CD14-positive monocyte (primary cell): ENCODE results near the gene CYP39A1. TPM values are rescaled to one million over a fixed set of nuclear protein-coding genes. Genes with fewer than 3 reads are reported as not detected.
"Not testable (repeated sequence)": the region's sequence is repeated elsewhere in the genome, so short reads cannot be mapped to it uniquely, and the experiment has no call there.

ENCODE experiments used
- DNase-seq, 3 donors: peaks; one replicate each; pipeline ENCODE4 v3.0.0-alpha.2; 2011 to 2022
- H2AFZ ChIP-seq: 2 replicates; pipeline ENCODE4 v1.6.0; 2012; ENCODE audit warnings: mild to moderate bottlenecking, low read depth, low read length, inconsistent platforms; ENCODE audit not compliant: insufficient read depth, poor library complexity, severe bottlenecking
- H3K27ac ChIP-seq, 2 donors: 1 replicate in 1 of 2; 2 replicates in 1 of 2; pipeline ENCODE4 v1.5.1; 2012 to 2013; ENCODE audit warnings: low read length in 2 of 2, control low read depth in 1 of 2, inconsistent platforms in 1 of 2, low read depth in 1 of 2, mild to moderate bottlenecking in 1 of 2
- H3K27me3 ChIP-seq, 2 donors: one replicate each; pipeline versions ENCODE4 v1.6.0 to v1.6.1; 2011 to 2013; ENCODE audit warnings: low read length in 2 of 2; ENCODE audit not compliant: control insufficient read depth in 2 of 2, insufficient read depth in 2 of 2
- H3K36me3 ChIP-seq, 2 donors: replicated peaks in 1 of 2; 1 replicate in 1 of 2; 2 replicates in 1 of 2; pipeline versions ENCODE4 v1.5.1 to v1.6.1; 2012 to 2013; ENCODE audit warnings: low read length in 2 of 2, control low read depth in 1 of 2, inconsistent platforms in 1 of 2, mild to moderate bottlenecking in 1 of 2; ENCODE audit not compliant: insufficient read depth in 2 of 2, control insufficient read depth in 1 of 2
- H3K4me1 ChIP-seq, 2 donors: 1 replicate in 1 of 2; 2 replicates in 1 of 2; pipeline versions ENCODE4 v1.5.1 to v1.6.1; 2012 to 2013; ENCODE audit warnings: low read length in 2 of 2, control low read depth in 1 of 2, inconsistent platforms in 1 of 2, mild to moderate bottlenecking in 1 of 2, moderate library complexity in 1 of 2; ENCODE audit not compliant: insufficient read depth in 2 of 2, control insufficient read depth in 1 of 2
- H3K4me2 ChIP-seq: replicated peaks from 2 replicates; pipeline ENCODE3; 2012; ENCODE audit warnings: low read length, moderate library complexity, mild to moderate bottlenecking; ENCODE audit not compliant: poor library complexity, severe bottlenecking; ENCODE audit errors: extremely low read depth
- H3K4me3 ChIP-seq, 3 experiments: fragments of 200-600 bp in 1 of 3; sonication (generic) in 1 of 3; replicated peaks in 1 of 3; 1 replicate in 2 of 3; 2 replicates in 1 of 3; pipeline ENCODE4 v1.5.1; 2011 to 2013; ENCODE audit warnings: low read length in 3 of 3, mild to moderate bottlenecking in 3 of 3, control low read depth in 2 of 3, low read depth in 2 of 3, inconsistent platforms in 1 of 3, moderate library complexity in 1 of 3
- H3K79me2 ChIP-seq: 2 replicates; pipeline ENCODE4 v1.6.0; 2012; ENCODE audit warnings: mild to moderate bottlenecking, control low read depth, inconsistent platforms, low read length, moderate library complexity; ENCODE audit not compliant: insufficient read depth
- H3K9ac ChIP-seq: 2 replicates; pipeline ENCODE4 v1.6.0; 2017; ENCODE audit warnings: low read length, mild to moderate bottlenecking; ENCODE audit not compliant: insufficient read depth, poor library complexity, severe bottlenecking
- H3K9me3 ChIP-seq, 2 donors: replicated peaks in 1 of 2; 1 replicate in 1 of 2; 2 replicates in 1 of 2; pipeline versions ENCODE4 v1.5.1 to v1.6.1; 2012 to 2013; ENCODE audit warnings: low read length in 2 of 2, control low read depth in 1 of 2; ENCODE audit not compliant: control insufficient read depth in 1 of 2, insufficient read depth in 1 of 2
- H4K20me1 ChIP-seq: 2 replicates; pipeline ENCODE4 v1.6.0; 2012; ENCODE audit warnings: mild to moderate bottlenecking, low read length, control low read depth, moderate library complexity; ENCODE audit not compliant: insufficient read depth
- H3K27ac Mint-ChIP-seq, 7 donors: one replicate each; pipeline ENCODE4 v1.8.0; 2020; ENCODE audit warnings: mild to moderate bottlenecking in 7 of 7, mixed read lengths in 7 of 7, moderate library complexity in 6 of 7, inconsistent platforms in 2 of 7
- H3K27me3 Mint-ChIP-seq, 3 donors: one replicate each; pipeline ENCODE4 v1.8.0; 2021 to 2022; ENCODE audit warnings: low read depth in 3 of 3, mild to moderate bottlenecking in 3 of 3, mixed read lengths in 3 of 3, moderate library complexity in 3 of 3, inconsistent platforms in 1 of 3
- H3K36me3 Mint-ChIP-seq, 2 donors: one replicate each; pipeline ENCODE4 v1.8.0; 2020; ENCODE audit warnings: mixed read lengths in 2 of 2, inconsistent platforms in 1 of 2, mild to moderate bottlenecking in 1 of 2
- H3K4me1 Mint-ChIP-seq: one replicate; pipeline ENCODE4 v1.8.0; 2020; ENCODE audit warnings: mild to moderate bottlenecking, mixed read lengths
- H3K4me3 Mint-ChIP-seq, 2 donors: one replicate each; pipeline ENCODE4 v1.8.0; 2020; ENCODE audit warnings: mild to moderate bottlenecking in 2 of 2, mixed read lengths in 2 of 2, moderate library complexity in 1 of 2
- H3K9me3 Mint-ChIP-seq, 7 donors: one replicate each; pipeline ENCODE4 v1.8.0; 2020 to 2022; ENCODE audit warnings: mixed read lengths in 7 of 7, mild to moderate bottlenecking in 6 of 7, moderate library complexity in 6 of 7, inconsistent platforms in 2 of 7
- WGBS: methylation state at CpG from one replicate; pipeline ENCODE4 v1.1.5; 2013; ENCODE audit warnings: missing lambda C conversion rate; ENCODE audit not compliant: insufficient coverage; 5-methylcytosine and 5-hydroxymethylcytosine counted together
- intact Hi-C, 2 donors: fragments of 100-400 bp; cut with micrococcal nuclease; formaldehyde crosslinking; loops; one replicate each; pipeline versions ENCODE4 v1.15.0 to v1.15.1; 2023
- polyA plus RNA-seq, 3 donors: library from polyadenylated mRNA; depleted of rRNA in 1 of 3; unstranded in 2 of 3; stranded (reverse) in 1 of 3; fragments of 300-500 nt in 2 of 3; fragments of >200 nt in 1 of 3; fragmentation: Illumina TruSeq in 2 of 3; gene quantifications; 1 replicate in 2 of 3; 2 replicates in 1 of 3; pipeline ENCODE4 v1.2.3, GENCODE V29; 2012 to 2021
- TF ChIP-seq, protein P1 (sequence below): fragments of 200-600 bp; IDR thresholded peaks from one replicate; pipeline ENCODE4 v1.8.0; 2022; ENCODE audit warnings: antibody characterized with exemption, mild to moderate bottlenecking

The CYP39A1 gene
- polyA plus RNA-seq, 3 donors = not detected

DNA sequence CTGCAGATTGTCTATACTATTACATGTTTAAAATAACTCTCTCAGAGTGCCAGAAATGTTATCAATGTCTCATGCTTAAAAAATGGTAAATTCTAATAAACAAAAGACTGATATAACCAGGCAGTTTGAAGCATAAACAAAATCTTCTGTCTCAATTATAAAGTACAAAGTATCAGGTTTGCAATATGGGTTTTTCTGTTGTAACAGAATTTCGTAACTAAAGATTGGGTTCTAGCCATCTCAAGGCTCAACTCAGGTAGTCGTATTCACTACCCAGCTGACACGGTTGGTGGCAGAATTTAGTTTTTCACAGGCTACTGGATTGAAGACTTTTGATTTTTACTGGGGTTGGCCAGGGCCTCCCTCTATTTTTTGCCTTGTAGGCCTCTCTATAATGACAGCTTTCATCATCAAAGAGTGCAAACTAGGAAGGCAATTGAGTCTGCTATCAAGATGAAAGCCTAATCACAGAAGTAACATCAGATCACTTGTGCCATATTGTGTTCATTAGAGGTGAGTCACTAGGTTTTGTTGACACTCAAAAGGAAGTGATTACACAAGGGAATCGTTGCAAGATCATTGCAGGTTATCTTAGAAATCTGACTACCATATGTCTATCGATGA, 3.6 kb downstream of the CYP39A1 start:
- peaks cover 0 to 1% of the 10 kb centered on the region in 2 donors for H3K36me3 Mint-ChIP-seq
- H3K9me3 Mint-ChIP-seq = peaks cover 0 to 2% (median 0%) of the 10 kb centered on the region in 7 donors
- WGBS = 95% methylated on average over 3 of the region's 5 CpGs
- H3K4me3 Mint-ChIP-seq = no peak overlapping the region
- peaks cover 20 to 33% (median 23%) of the 10 kb centered on the region in 3 donors for H3K27me3 Mint-ChIP-seq
- peaks cover 15 to 30% of the 10 kb centered on the region in 2 donors for H3K27me3 ChIP-seq
- no peaks in the 10 kb centered on the region for H3K9me3 ChIP-seq
- H2AFZ ChIP-seq = no peak overlapping the region
- H3K4me1 ChIP-seq = peaks cover 10 to 17% of the 10 kb centered on the region in 2 donors
- H3K27ac ChIP-seq = no peak overlapping the region
- TF ChIP-seq, protein P1, sequence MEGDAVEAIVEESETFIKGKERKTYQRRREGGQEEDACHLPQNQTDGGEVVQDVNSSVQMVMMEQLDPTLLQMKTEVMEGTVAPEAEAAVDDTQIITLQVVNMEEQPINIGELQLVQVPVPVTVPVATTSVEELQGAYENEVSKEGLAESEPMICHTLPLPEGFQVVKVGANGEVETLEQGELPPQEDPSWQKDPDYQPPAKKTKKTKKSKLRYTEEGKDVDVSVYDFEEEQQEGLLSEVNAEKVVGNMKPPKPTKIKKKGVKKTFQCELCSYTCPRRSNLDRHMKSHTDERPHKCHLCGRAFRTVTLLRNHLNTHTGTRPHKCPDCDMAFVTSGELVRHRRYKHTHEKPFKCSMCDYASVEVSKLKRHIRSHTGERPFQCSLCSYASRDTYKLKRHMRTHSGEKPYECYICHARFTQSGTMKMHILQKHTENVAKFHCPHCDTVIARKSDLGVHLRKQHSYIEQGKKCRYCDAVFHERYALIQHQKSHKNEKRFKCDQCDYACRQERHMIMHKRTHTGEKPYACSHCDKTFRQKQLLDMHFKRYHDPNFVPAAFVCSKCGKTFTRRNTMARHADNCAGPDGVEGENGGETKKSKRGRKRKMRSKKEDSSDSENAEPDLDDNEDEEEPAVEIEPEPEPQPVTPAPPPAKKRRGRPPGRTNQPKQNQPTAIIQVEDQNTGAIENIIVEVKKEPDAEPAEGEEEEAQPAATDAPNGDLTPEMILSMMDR = no peak
- no peak overlapping the region for H3K4me2 ChIP-seq
- no peak overlapping the region for H3K9ac ChIP-seq
- no peaks in the 10 kb centered on the region for H4K20me1 ChIP-seq
- intact Hi-C loops = no loop called here
- H3K79me2 ChIP-seq = no peaks in the 10 kb centered on the region
- peak in 1 of 3 donors; percentile 20 for DNase-seq
- H3K4me3 ChIP-seq = no peak overlapping the region
- no peaks in the 10 kb centered on the region for H3K36me3 ChIP-seq
- H3K27ac Mint-ChIP-seq = no peak overlapping the region
- H3K4me1 Mint-ChIP-seq = peaks cover 14% of the 10 kb centered on the region

DNA sequence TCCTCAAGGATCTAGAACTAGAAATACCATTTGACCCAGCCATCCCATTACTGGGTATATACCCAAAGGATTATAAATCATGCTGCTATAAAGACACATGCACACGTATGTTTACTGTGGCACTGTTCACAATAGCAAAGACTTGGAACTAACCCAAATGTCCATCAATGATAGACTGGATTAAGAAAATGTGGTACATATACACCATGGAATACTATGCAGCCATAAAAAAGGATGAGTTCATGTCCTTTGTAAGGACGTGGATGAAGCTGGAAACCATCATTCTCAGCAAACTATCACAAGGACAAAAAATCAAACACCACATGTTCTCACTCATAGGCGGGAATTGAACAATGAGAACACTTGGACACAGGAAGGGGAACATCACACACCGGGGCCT, 4.5 kb downstream of the CYP39A1 start:
- intact Hi-C loops, H3K4me3 Mint-ChIP-seq, H4K20me1 ChIP-seq, H3K4me1 Mint-ChIP-seq, H3K36me3 Mint-ChIP-seq, H3K4me2 ChIP-seq, H3K27ac ChIP-seq, H2AFZ ChIP-seq, DNase-seq, H3K9me3 ChIP-seq, H3K27ac Mint-ChIP-seq, H3K4me3 ChIP-seq, H3K36me3 ChIP-seq, H3K9me3 Mint-ChIP-seq, H3K9ac ChIP-seq, H3K79me2 ChIP-seq: not testable (repeated sequence)
- Histone ChIP-seq H3K27me3 (peaks cover 8 to 22% of the 10 kb centered on the region in 2 donors), H3K4me1 (peaks cover 5 to 12% of the 10 kb centered on the region in 2 donors)
- peaks cover 13 to 25% (median 15%) of the 10 kb centered on the region in 3 donors for H3K27me3 Mint-ChIP-seq
- no CpG with 5 or more reads among the region's 4 CpGs for WGBS
